Left hindlimb (tissue), 1 donor: Measurements from ENCODE around the gene PUS7.
"Not testable (repeated sequence)": the region's sequence is repeated elsewhere in the genome, so short reads cannot be mapped to it uniquely, and the experiment has no call there.

Experiments
- DNase-seq: peaks from one replicate; pipeline ENCODE4 v3.0.0-alpha.2; 2018

The PUS7 gene, protein sequence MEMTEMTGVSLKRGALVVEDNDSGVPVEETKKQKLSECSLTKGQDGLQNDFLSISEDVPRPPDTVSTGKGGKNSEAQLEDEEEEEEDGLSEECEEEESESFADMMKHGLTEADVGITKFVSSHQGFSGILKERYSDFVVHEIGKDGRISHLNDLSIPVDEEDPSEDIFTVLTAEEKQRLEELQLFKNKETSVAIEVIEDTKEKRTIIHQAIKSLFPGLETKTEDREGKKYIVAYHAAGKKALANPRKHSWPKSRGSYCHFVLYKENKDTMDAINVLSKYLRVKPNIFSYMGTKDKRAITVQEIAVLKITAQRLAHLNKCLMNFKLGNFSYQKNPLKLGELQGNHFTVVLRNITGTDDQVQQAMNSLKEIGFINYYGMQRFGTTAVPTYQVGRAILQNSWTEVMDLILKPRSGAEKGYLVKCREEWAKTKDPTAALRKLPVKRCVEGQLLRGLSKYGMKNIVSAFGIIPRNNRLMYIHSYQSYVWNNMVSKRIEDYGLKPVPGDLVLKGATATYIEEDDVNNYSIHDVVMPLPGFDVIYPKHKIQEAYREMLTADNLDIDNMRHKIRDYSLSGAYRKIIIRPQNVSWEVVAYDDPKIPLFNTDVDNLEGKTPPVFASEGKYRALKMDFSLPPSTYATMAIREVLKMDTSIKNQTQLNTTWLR

GRCh38 chr7:105521717-105522463 is at the start of gene PUS7:
Gene PUS7 (minus strand): TSS chr7:105522271. CDS start chr7:105508512, 13,759 bp downstream.
- DNase-seq, result peak; percentile 93

DNA sequence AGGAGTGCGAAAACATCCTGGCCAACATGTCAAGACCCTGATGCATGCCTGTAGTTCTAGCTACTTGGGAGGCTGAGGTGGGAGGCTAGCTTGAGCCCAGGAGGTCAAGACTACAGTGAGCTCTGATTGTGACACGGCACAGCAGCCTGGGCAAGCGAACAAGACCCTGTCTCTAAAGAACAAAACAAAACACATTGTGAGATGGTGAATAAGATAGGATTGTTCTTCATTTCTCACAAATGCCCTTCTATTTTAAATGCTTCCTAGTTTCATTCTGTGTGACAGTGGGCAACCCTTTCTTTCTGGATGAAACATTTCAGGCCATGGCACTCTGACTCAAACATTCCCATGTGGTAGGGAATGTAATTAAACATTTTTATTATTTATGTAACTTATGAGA is 45.8 kb upstream of the PUS7 start:
- no peak for DNase-seq

GRCh38 chr7:105567024-105567423 is 45.0 kb upstream of the PUS7 start:
- DNase-seq, result no peak

GRCh38 chr7:105565190-105565589 is 43.1 kb upstream of the PUS7 start:
- DNase-seq, result no peak

DNA sequence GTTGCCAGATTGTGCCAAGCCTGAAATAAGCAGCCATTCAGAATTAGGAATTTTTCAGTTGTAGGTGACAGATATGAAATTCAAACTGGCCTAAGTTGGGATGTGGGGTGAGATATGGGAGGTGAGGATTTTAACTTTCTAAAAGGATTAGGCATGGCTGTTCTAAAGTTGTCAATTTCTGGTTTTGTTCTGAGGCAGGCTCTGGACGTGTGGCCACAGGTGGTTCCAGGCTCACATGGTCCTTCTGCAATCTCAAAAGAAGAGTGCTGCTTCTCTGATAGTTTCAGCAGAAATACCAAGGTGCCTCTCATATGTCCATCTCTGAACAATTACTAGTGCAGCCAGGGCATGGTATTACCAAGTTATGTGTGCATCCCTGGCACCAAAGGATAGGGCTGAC is 37.9 kb upstream of the PUS7 start:
- no peak for DNase-seq

DNA sequence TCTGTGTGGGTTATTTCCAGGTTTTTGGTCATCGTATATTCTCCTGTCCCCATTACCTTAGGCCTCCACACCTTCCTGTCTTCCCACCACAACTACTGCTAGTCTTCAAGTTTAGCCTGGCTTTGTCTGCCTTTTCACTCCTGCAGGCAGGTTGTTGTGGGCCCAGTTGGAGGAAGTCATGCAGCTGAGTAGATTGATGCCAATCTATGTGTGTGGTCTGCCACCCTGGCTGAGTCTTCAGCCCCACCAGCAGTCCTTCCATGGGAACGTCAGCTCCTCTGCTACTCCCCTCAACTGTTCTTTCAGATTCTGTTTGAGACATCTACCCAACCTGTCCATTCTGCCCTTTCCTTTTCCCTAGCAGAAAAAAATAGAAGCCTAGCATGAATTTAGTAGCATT is 16.3 kb upstream of the PUS7 start:
- DNase-seq, result no peak

DNA sequence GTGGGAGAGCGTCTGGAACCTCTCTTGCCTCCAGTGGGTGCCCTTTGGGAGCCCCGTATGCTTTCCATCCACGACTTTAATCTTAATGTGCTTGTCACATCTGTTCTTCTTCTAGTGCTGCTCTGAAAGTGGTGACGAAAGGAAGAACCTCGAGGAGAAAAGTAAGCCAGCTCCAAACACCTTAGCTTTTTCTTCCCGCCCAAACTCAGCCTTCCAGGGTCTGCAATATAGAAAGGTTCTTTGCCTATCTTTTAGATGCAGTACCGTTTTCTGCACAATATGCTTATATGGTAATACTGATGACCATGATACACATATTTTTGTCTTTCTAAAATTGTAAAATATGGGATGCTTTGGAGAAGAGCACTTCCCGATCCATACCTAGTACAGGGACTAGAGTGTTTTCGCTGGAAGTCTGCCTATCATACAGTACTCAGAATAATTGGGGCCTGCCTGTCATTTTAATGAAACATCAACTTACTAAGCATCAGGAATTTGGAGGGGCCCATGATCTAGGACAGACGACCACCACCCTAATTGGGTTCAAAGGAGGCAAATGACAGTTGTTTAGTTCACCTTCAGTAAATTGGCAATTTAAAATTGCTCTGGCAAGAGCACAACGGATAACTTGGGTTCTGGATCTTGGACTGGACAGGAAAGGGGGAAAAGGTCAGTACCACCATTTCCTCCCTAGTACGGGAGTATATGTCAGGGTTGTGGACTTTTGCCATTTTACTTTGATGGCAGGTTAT is 10.8 kb upstream of the PUS7 start:
- DNase-seq, result no peak

DNA sequence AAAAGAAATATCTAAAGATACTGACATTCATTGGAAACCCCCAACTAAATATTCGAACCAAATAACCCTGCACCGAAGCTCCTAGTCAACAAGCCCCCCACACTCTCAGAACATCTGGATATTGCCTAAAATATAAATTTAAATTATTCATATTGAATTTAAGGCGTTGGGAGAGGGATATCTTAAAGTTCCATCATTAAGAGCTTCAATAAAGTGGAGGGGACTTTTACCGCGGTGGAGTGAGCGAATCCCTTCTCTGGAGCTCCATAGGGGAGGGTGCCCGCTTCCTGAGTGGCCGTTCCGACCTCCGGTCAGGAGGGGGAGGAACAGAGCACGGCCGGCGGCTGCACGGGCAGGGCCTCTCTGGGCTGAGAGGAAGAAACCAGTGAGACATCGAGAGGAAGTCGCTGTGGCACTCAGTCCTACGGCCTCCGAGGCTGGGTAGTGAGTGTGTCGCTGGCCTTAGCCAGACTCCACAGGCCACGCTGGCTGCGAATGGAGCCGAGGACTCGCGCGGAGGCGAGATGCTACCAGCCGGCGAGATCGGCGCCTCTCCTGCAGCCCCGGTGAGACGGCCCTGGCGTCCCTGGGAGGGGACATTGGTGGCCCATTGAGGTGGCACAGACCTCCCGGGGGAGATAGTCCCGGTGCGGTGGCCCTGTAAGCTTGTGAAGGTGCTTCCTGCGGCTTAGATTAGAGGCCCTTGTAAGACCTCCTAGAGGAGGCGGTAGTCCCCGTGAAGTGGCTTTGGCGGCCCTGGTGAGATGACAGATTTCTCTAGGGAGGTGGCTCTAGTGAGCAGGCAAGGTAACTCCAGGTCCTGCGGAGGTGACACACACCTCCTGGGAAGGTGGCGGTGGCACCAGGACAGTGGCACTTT is 10.0 kb upstream of the PUS7 start, which contains the start of gene RINT1:
Gene RINT1, plus strand, starts transcription at position 410 of the 880 bp plus-strand sequence. Its CDS starts 115 bp downstream, at position 525.
- peak; percentile 93 for DNase-seq

- no peak for DNase-seq
These were observed 8.5 kb upstream of the PUS7 start for GRCh38 chr7:105530546-105530945.

DNA sequence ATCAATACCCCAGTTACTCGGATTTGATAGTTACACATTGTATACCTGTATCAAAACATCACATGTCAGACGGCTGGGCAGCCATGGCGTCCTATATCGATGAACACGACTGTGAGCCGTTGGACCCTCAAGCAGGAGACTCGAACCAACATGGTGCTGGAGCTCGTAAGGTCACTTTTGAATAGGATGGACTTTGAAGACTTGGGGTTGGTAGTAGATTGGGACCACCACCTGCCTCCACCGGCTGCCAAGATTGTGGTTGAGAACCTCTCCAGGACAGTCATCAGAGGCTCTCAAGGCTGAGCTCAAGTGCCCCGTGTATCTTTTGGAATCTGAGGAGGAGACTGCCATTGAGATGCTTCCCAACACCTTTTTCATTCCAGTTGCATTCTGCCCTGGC is 8.1 kb upstream of the PUS7 start:
- DNase-seq, result no peak

- not testable (repeated sequence) for DNase-seq
These were observed 5.7 kb upstream of the PUS7 start for GRCh38 chr7:105527737-105528136.

- DNase-seq, result no peak
These were observed 2.8 kb upstream of the PUS7 start for GRCh38 chr7:105524840-105525239.

DNA sequence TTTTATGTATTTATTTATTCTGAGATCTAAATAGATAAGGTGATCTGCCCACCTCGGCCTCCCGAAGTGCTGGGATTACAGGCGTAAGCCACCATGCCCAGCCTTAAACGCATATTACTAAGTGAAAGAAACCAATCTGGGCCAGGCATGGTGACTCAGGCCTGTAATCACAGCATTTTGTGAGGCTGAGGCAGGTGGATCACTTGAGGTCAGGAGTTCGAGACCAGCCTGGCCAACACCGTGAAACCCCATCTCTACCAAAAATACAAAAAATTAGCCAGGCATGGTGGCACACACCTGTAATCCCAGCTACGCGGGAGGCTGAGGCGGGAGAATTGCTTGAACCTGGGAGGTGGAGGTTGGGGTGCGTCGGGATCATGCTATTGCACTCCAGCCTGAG is 2.4 kb upstream of the PUS7 start:
- not testable (repeated sequence) for DNase-seq

GRCh38 chr7:105521027-105521716 is 899 bp downstream of the PUS7 start:
- peak; percentile 66 for DNase-seq

- DNase-seq, result not testable (repeated sequence)
These were observed 1.5 kb downstream of the PUS7 start for GRCh38 chr7:105520620-105521019.

GRCh38 chr7:105519353-105519752 is 2.7 kb downstream of the PUS7 start:
- no peak for DNase-seq

GRCh38 chr7:105515610-105516009 is 6.5 kb downstream of the PUS7 start:
- not testable (repeated sequence) for DNase-seq

- no peak for DNase-seq
These were observed 9.0 kb downstream of the PUS7 start for GRCh38 chr7:105512926-105513526.

GRCh38 chr7:105512415-105512814 is 9.7 kb downstream of the PUS7 start:
- no peak for DNase-seq

GRCh38 chr7:105502173-105502572 is 19.9 kb downstream of the PUS7 start:
- DNase-seq, result no peak

GRCh38 chr7:105497016-105497415 is 25.1 kb downstream of the PUS7 start:
- no peak for DNase-seq
